ENCODE data around the gene CCDC69.
"Not testable (repeated sequence)": the region's sequence is repeated elsewhere in the genome, so short reads cannot be mapped to it uniquely, and the experiment has no call there.

Gene CCDC69

GRCh38 chr5:151204051-151204450 lies 19.8 kb downstream of the CCDC69 start:
- H3K4me1 ChIP-seq (ENCODE audit: control insufficient read depth in 1 of 2, insufficient read depth in 1 of 2, low read depth in 1 of 2, low read length in 1 of 2) = peaks cover 27 to 30% of the 10 kb centered on the region in 2 experiments
- peaks cover 40% of the 10 kb centered on the region for H3K36me3 ChIP-seq
- TF ChIP-seq CTCF (IDR thresholded peaks at IDR 0.05) = no peak
- H3K9me3 ChIP-seq = no peaks in the 10 kb centered on the region
- H3K27me3 ChIP-seq = no peaks in the 10 kb centered on the region
- no peak overlapping the region for H3K4me3 ChIP-seq (ENCODE audit: low read depth in 1 of 2, low read length in 1 of 2)
- peak overlapping the region; percentile 15 for H3K27ac ChIP-seq

DNA sequence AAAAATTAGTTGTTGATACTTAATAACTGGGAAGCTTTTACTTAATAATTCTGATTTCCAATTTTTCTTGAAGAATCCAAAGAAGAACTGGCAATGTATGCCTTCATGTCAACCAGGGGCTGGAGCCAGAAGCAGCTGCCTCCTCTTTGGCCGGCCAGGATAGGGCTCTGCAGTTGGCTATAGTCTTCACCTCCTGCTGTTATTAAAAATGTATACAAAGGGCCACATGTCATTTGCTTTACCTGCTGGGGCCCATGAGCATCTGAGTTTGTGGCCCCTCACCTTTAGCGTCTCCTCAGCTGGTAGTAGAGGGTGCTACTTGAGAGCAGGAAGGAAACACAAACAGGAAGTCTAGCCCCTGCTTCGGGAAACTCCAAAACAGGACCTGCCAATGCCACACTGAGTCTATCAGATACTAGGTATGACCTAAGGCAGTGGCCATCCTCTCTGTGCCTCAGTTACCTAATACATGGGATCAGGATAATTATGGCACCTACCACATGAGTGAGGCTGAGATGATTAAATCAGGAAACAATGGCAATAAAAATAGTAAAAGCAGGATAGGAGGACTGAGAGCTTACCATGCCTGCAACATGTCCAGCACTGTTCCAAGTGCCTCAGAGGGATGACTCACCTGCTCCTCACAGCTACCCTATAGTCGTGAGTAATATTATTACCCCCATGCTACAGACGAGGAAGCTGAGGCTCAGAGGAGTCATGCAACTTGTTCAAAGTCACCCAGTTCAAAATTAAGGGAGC lies 21.3 kb downstream of the CCDC69 start:
- H3K4me3 ChIP-seq (ENCODE audit: low read depth in 1 of 2, low read length in 1 of 2) = peak overlapping the region in 1 of 2 experiments; percentile 10

DNA sequence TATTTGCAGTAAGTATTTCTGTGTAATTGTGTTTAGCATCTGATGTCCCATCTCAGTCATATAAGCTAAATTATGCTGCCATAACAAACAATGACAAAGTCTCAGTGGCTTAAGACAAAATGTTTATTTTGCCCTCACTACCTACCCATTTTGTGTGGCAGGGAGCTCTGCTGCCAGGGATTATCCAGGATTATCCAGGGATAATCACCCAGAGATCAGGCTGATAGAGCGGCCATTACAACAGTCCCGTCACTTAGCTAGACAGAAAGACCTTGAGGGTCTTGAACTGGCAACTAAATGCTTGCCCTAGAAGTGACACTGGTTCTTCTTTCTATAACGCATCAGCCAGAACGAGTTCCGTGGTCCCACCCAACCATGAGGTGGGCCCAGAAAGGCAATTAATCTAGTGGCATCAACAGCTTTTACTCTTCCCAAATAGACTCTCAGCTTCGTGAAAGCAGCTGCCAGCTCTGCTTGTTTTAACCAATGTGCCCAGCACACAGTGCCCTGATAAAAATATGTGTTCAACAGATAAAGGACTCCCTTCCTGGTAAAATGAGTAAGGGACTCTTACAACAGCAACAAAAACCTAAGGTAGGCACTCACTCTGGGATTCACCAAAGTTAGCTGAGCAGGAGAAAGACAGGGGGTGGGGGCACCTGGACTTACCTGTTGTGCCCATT lies 22.8 kb downstream of the CCDC69 start:
- Histone ChIP-seq H3K36me3 (peaks cover 70% of the 10 kb centered on the region), H3K4me3 (ENCODE audit: low read depth in 1 of 2, low read length in 1 of 2) (no peak overlapping the region), H3K27me3 (no peaks in the 10 kb centered on the region), H3K9me3 (no peaks in the 10 kb centered on the region), H3K4me1 (ENCODE audit: control insufficient read depth in 1 of 2, insufficient read depth in 1 of 2, low read depth in 1 of 2, low read length in 1 of 2) (peaks cover 11 to 14% of the 10 kb centered on the region in 2 experiments), H3K27ac (no peak overlapping the region)
- TF ChIP-seq CTCF (IDR thresholded peaks at IDR 0.05) = no peak

More for the DNA sequence above, 21.3 kb downstream of the CCDC69 start:
- Histone ChIP-seq H3K36me3 (peaks cover 55% of the 10 kb centered on the region), H3K27me3 (no peaks in the 10 kb centered on the region), H3K27ac (peak overlapping the region; percentile 65), H3K4me1 (ENCODE audit: control insufficient read depth in 1 of 2, insufficient read depth in 1 of 2, low read depth in 1 of 2, low read length in 1 of 2) (peaks cover 12 to 15% of the 10 kb centered on the region in 2 experiments), H3K9me3 (no peaks in the 10 kb centered on the region)
- TF ChIP-seq CTCF (IDR thresholded peaks at IDR 0.05) = no peak

DNA sequence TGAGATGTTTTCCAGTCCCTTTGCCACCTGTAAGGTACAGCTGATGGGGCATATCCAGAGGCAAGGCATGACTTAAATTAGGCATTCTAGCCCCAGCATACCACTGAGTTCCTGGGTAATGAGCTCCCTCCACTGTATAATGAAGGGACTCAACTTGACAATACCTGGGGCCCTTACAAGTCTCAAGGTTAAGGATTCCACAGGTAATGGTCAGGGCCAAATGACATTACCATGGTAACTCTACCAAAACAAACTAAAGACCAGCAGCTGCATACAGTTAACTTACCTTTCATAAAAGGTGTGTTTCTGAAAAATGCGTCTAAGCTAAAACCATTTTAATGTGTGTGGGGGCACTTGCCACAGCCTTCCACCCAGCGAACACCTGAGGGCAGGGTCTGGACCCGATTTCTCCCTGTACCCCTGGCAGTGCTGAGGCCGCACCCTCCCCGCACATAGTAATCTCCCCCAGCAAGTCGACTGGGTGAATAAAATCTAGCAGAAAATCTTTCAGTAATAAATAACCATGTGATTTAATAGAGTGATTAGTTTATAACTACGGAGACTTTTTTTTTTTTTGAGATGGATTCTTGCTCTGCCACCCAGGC lies 24.2 kb downstream of the CCDC69 start:
- H3K27ac ChIP-seq = no peak overlapping the region
- no peaks in the 10 kb centered on the region for H3K9me3 ChIP-seq
- no peak for TF ChIP-seq CTCF (IDR thresholded peaks at IDR 0.05)
- H3K36me3 ChIP-seq = peaks cover 70% of the 10 kb centered on the region
- no peaks in the 10 kb centered on the region for H3K27me3 ChIP-seq
- peaks cover 23 to 27% of the 10 kb centered on the region in 2 experiments for H3K4me1 ChIP-seq (ENCODE audit: control insufficient read depth in 1 of 2, insufficient read depth in 1 of 2, low read depth in 1 of 2, low read length in 1 of 2)
- H3K4me3 ChIP-seq (ENCODE audit: low read depth in 1 of 2, low read length in 1 of 2) = no peak overlapping the region

- Histone ChIP-seq H3K27ac (no peak overlapping the region), H3K27me3 (no peaks in the 10 kb centered on the region), H3K9me3 (no peaks in the 10 kb centered on the region), H3K4me1 (ENCODE audit: control insufficient read depth in 1 of 2, insufficient read depth in 1 of 2, low read depth in 1 of 2, low read length in 1 of 2) (peaks cover 23 to 28% of the 10 kb centered on the region in 2 experiments), H3K36me3 (peaks cover 71% of the 10 kb centered on the region), H3K4me3 (ENCODE audit: low read depth in 1 of 2, low read length in 1 of 2) (no peak overlapping the region)
- no peak for TF ChIP-seq CTCF (IDR thresholded peaks at IDR 0.05)
These were observed 25.0 kb downstream of the CCDC69 start for GRCh38 chr5:151198861-151199260.

DNA sequence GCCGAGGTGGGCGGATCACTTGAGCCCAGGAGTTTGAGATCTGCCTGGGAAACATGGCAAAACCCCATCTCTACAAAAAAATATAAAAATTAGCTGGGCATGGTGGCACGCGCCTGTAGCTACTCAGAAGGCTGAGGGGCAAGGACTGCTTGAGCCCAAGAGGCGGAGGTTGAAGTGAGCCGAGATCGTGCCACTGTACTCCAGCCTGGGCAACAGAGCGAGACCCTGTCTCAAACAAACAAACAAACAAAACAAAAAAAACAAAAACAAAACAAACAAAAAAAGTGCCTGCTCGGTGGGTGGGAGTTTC lies 26.6 kb downstream of the CCDC69 start:
- not testable (repeated sequence) for H3K27me3 ChIP-seq; H3K9me3 ChIP-seq; H3K27ac ChIP-seq; H3K4me3 ChIP-seq (ENCODE audit: low read depth in 1 of 2, low read length in 1 of 2)
- H3K4me1 ChIP-seq (ENCODE audit: control insufficient read depth in 1 of 2, insufficient read depth in 1 of 2, low read depth in 1 of 2, low read length in 1 of 2) = peaks cover 12 to 19% of the 10 kb centered on the region in 2 experiments
- peaks cover 64% of the 10 kb centered on the region for H3K36me3 ChIP-seq

All from neutrophil (primary cell).